Hepatic stellate cell (primary cell): ENCODE data around the gene CELSR1.
"Not testable (repeated sequence)": the region's sequence is repeated elsewhere in the genome, so short reads cannot be mapped to it uniquely, and the experiment has no call there.

Experiments used
- DNase-seq: peaks from one replicate; pipeline ENCODE4 v3.0.0; 2011; ENCODE audit warnings: low spot score

The CELSR1 gene

GRCh38 chr22:46320166-46320710, 217.2 kb downstream of the CELSR1 start:
- DNase-seq: no peak

GRCh38 chr22:46319319-46319718, 218.1 kb downstream of the CELSR1 start:
- DNase-seq: no peak

GRCh38 chr22:46318576-46318975, 218.8 kb downstream of the CELSR1 start:
- DNase-seq: no peak

GRCh38 chr22:46317646-46318045, 219.8 kb downstream of the CELSR1 start:
- DNase-seq: no peak

- DNase-seq: no peak
These were observed 221.4 kb downstream of the CELSR1 start for GRCh38 chr22:46315976-46316375.

- not testable (repeated sequence) for DNase-seq
These were observed 224.6 kb downstream of the CELSR1 start for GRCh38 chr22:46312848-46313247.

- no peak for DNase-seq
These were observed 225.4 kb downstream of the CELSR1 start for GRCh38 chr22:46312056-46312455.
